ENCODE results near the gene IMPDH1. TPM values are rescaled to one million over a fixed set of nuclear protein-coding genes. Genes with fewer than 3 reads are reported as not detected.

The IMPDH1 gene
- total RNA-seq, 1 donor from 2014 or later: 23.4 TPM

- TF ChIP-seq CTCF (IDR thresholded peaks at IDR 0.05; ENCODE audit: unreplicated experiment): no peak
- Mint-ChIP-seq H3K4me3 (ENCODE audit: low read depth) (peak overlapping the region; percentile 71), H3K36me3 (ENCODE audit: insufficient read depth) (peaks cover 1% of the 10 kb centered on the region), H3K4me1 (ENCODE audit: low read depth) (peaks cover 13% of the 10 kb centered on the region), H3K27ac (no peak overlapping the region), H3K27me3 (peaks cover 53% of the 10 kb centered on the region), H3K9me3 (ENCODE audit: low read depth) (no peaks in the 10 kb centered on the region)
- peak; percentile 39 for DNase-seq (ENCODE audit: low spot score, unreplicated experiment)
These were observed 4.1 kb downstream of the IMPDH1 start for GRCh38 chr7:128405471-128406313.

GRCh38 chr7:128404886-128405470 is 4.8 kb downstream of the IMPDH1 start:
- H3K27me3 Mint-ChIP-seq: peaks cover 49% of the 10 kb centered on the region
- H3K9me3 Mint-ChIP-seq (ENCODE audit: low read depth): no peaks in the 10 kb centered on the region
- H3K27ac Mint-ChIP-seq: peak overlapping the region; percentile 24

GRCh38 chr7:128404143-128404681 is 5.6 kb downstream of the IMPDH1 start:
- Mint-ChIP-seq H3K27me3 (peaks cover 47% of the 10 kb centered on the region), H3K36me3 (ENCODE audit: insufficient read depth) (peaks cover 1% of the 10 kb centered on the region), H3K9me3 (ENCODE audit: low read depth) (no peaks in the 10 kb centered on the region), H3K4me1 (ENCODE audit: low read depth) (peaks cover 9% of the 10 kb centered on the region), H3K27ac (peak overlapping the region; percentile 12), H3K4me3 (ENCODE audit: low read depth) (peak overlapping the region; percentile 59)
- TF ChIP-seq CTCF (IDR thresholded peaks at IDR 0.05; ENCODE audit: unreplicated experiment): no peak
- DNase-seq (ENCODE audit: low spot score, unreplicated experiment): no peak

More at GRCh38 chr7:128404886-128405470, 4.8 kb downstream of the IMPDH1 start:
- peaks cover 1% of the 10 kb centered on the region for H3K36me3 Mint-ChIP-seq (ENCODE audit: insufficient read depth)
- DNase-seq (ENCODE audit: low spot score, unreplicated experiment): no peak
- no peak for TF ChIP-seq CTCF (IDR thresholded peaks at IDR 0.05; ENCODE audit: unreplicated experiment)
- H3K4me3 Mint-ChIP-seq (ENCODE audit: low read depth): peak overlapping the region; percentile 71
- peaks cover 9% of the 10 kb centered on the region for H3K4me1 Mint-ChIP-seq (ENCODE audit: low read depth)

- Mint-ChIP-seq H3K9me3 (ENCODE audit: low read depth) (no peaks in the 10 kb centered on the region), H3K4me1 (ENCODE audit: low read depth) (peaks cover 6% of the 10 kb centered on the region), H3K27me3 (peaks cover 42% of the 10 kb centered on the region), H3K4me3 (ENCODE audit: low read depth) (no peak overlapping the region), H3K36me3 (ENCODE audit: insufficient read depth) (peaks cover 1% of the 10 kb centered on the region), H3K27ac (no peak overlapping the region)
- TF ChIP-seq CTCF (IDR thresholded peaks at IDR 0.05; ENCODE audit: unreplicated experiment): no peak
- no peak for DNase-seq (ENCODE audit: low spot score, unreplicated experiment)
These were observed 6.1 kb downstream of the IMPDH1 start for GRCh38 chr7:128403676-128404075.

GRCh38 chr7:128402356-128402755 is 7.4 kb downstream of the IMPDH1 start:
- TF ChIP-seq CTCF (IDR thresholded peaks at IDR 0.05; ENCODE audit: unreplicated experiment): no peak
- Mint-ChIP-seq H3K36me3 (ENCODE audit: insufficient read depth) (peaks cover 4% of the 10 kb centered on the region), H3K27me3 (peaks cover 30% of the 10 kb centered on the region), H3K4me3 (ENCODE audit: low read depth) (no peak overlapping the region), H3K4me1 (ENCODE audit: low read depth) (peaks cover 6% of the 10 kb centered on the region), H3K9me3 (ENCODE audit: low read depth) (no peaks in the 10 kb centered on the region), H3K27ac (no peak overlapping the region)
- no peak for DNase-seq (ENCODE audit: low spot score, unreplicated experiment)

All from progenitor cell of endocrine pancreas (in vitro differentiated cells).